HL-60 (cell line): ENCODE measurements around the gene MYO1B.

Source experiments
- DNase-seq, 2 experiments: peaks; one replicate each; pipeline ENCODE4 v3.0.0-alpha.2; 2010 to 2020; ENCODE audit warnings: low read depth in 1 of 2, low spot score in 1 of 2
- H3K27ac ChIP-seq: fragments of 250-450 bp; sonication (Bioruptor Pico); replicated peaks from 2 replicates; pipeline ENCODE4 v1.5.1; 2020; ENCODE audit warnings: mild to moderate bottlenecking, moderate library complexity
- H3K27me3 ChIP-seq: fragments of 250-450 bp; sonication (Bioruptor Pico); 2 replicates; pipeline ENCODE4 v1.5.1; 2021; ENCODE audit warnings: mild to moderate bottlenecking, moderate library complexity; ENCODE audit not compliant: insufficient read depth, poor library complexity, severe bottlenecking
- H3K4me3 ChIP-seq: replicated peaks from 2 replicates; pipeline ENCODE4 v1.5.1; 2011; ENCODE audit warnings: mild to moderate bottlenecking, control low read depth, low read length; ENCODE audit not compliant: insufficient read depth
- CTCF ChIP-seq: IDR thresholded peaks from one replicate; pipeline ENCODE4 v1.5.1; 2011; ENCODE audit warnings: low read length, control low read depth, inconsistent platforms; ENCODE audit not compliant: insufficient read depth
- GABPA ChIP-seq: IDR thresholded peaks from 2 replicates; pipeline ENCODE4 v1.6.1; 2012; ENCODE audit warnings: low read depth
- POLR2AphosphoS5 ChIP-seq: IDR thresholded peaks from 2 replicates; pipeline ENCODE4 v1.6.1; 2012; ENCODE audit warnings: low read depth
- REST ChIP-seq: IDR thresholded peaks from 2 replicates; pipeline ENCODE4 v1.6.1; 2012; ENCODE audit warnings: low read depth; ENCODE audit not compliant: insufficient replicate concordance
- SPI1 ChIP-seq: IDR thresholded peaks from 2 replicates; pipeline ENCODE4 v1.6.1; 2012; ENCODE audit warnings: low read depth, mild to moderate bottlenecking, borderline replicate concordance

MYO1B gene

GRCh38 chr2:191385416-191386160 lies 140.4 kb downstream of the MYO1B start:
- Histone ChIP-seq H3K27ac (no peak overlapping the region), H3K4me3 (no peak overlapping the region), H3K27me3 (no peaks in the 10 kb centered on the region)
- DNase-seq: no peak
- TF ChIP-seq REST: no peak
- TF ChIP-seq SPI1: no peak
- no peak for TF ChIP-seq GABPA
- TF ChIP-seq CTCF: no peak
- TF ChIP-seq POLR2AphosphoS5: no peak

GRCh38 chr2:191386938-191387536 lies 141.8 kb downstream of the MYO1B start:
- no peak for DNase-seq
- Histone ChIP-seq H3K27me3 (no peaks in the 10 kb centered on the region), H3K27ac (no peak overlapping the region), H3K4me3 (no peak overlapping the region)
- no peak for TF ChIP-seq REST
- TF ChIP-seq SPI1: no peak
- no peak for TF ChIP-seq CTCF
- TF ChIP-seq GABPA: no peak
- TF ChIP-seq POLR2AphosphoS5: no peak

GRCh38 chr2:191389288-191389687 lies 144.1 kb downstream of the MYO1B start:
- TF ChIP-seq SPI1 (no peak), GABPA (no peak), REST (no peak), POLR2AphosphoS5 (no peak)
- Histone ChIP-seq H3K4me3 (no peak overlapping the region), H3K27ac (no peak overlapping the region), H3K27me3 (no peaks in the 10 kb centered on the region)
- no peak for DNase-seq
